ENCODE data around the gene STXBP1. TPM values are rescaled to one million over a fixed set of nuclear protein-coding genes. Genes with fewer than 3 reads are reported as not detected.
A peak's percentile ranks its signal among the peaks of the same experiment; 100 is the strongest.

Gene STXBP1
- total and polyA plus RNA-seq, 2 of the 8 experiments (the other 6 are each of a cell fraction or from before 2014, with no cell fraction given): 11.5 to 60.9 TPM

- TF ChIP-seq SIX5 (IDR thresholded peaks at IDR 0.05; ENCODE audit: low read depth, low read length) (peak; percentile 52; the same call in 1 of the 2 replicates), RBBP5 (IDR thresholded peaks at IDR 0.05; ENCODE audit: borderline replicate concordance, low read depth, low read length) (peak; percentile 8; the same call in 1 of the 2 replicates), SP2 (IDR thresholded peaks at IDR 0.05; ENCODE audit: low read length) (peak; percentile 17; the same call in 1 of the 2 replicates), CBX5 (IDR thresholded peaks at IDR 0.05; ENCODE audit: low read depth, low read length) (no peak), SAP30 (IDR thresholded peaks at IDR 0.05; ENCODE audit: insufficient read depth, insufficient replicate concordance, low read length) (peak; percentile 94), CEBPB (IDR thresholded peaks at IDR 0.05; ENCODE audit: low read depth, low read length) (no peak), ZNF274 (IDR thresholded peaks at IDR 0.05; ENCODE audit: borderline replicate concordance, extremely low read depth, low read length) (no peak), KDM5A (IDR thresholded peaks at IDR 0.05; ENCODE audit: low read length) (no peak), YY1 (IDR thresholded peaks at IDR 0.05; ENCODE audit: low read depth, low read length) (peak; percentile 100), BCL11A (IDR thresholded peaks at IDR 0.05; ENCODE audit: low read depth in 2 of 2, low read length in 2 of 2) (no peak), ATF2 (IDR thresholded peaks at IDR 0.05; ENCODE audit: low read length) (no peak), E2F6 (IDR thresholded peaks at IDR 0.05) (peak; percentile 26; the same call in 1 of the 2 replicates), RAD21 (IDR thresholded peaks at IDR 0.05 in 1 of 2, conservative IDR thresholded peaks at IDR 0.05 in 1 of 2; ENCODE audit: low read depth in 2 of 2, low read length in 2 of 2) (no peak), KDM4A (IDR thresholded peaks at IDR 0.05; ENCODE audit: low read depth, low read length, severe bottlenecking) (peak; percentile 87), HDAC2 (IDR thresholded peaks at IDR 0.05; ENCODE audit: borderline replicate concordance in 1 of 2, low read depth in 2 of 2, low read length in 2 of 2) (peak; percentile 50 to 80; a peak in 2 of 4 replicates), SIRT6 (IDR thresholded peaks at IDR 0.05; ENCODE audit: low read length) (no peak), RFX5 (IDR thresholded peaks at IDR 0.05; ENCODE audit: borderline replicate concordance, low read depth, low read length) (no peak), SUZ12 (IDR thresholded peaks at IDR 0.05; ENCODE audit: low read length) (no peak)
Measured at GRCh38 chr9:127715470-127716337, 103.6 kb downstream of the STXBP1 start, which contains the start of the genes PTRH1 and TTC16 (continued).
